Thoracic aorta (tissue), 2 donors: ENCODE data around the gene EMP2. TPM values are rescaled to one million over a fixed set of nuclear protein-coding genes. Genes with fewer than 3 reads are reported as not detected.

Experiments
- ATAC-seq: fragments of 150-250 bp; one replicate; pipeline ENCODE4 v1.8.0; 2017; ENCODE audit warnings: low read depth; ENCODE audit not compliant: insufficient number of reproducible peaks, low FRiP score
- DNase-seq: peaks from one replicate; pipeline ENCODE4 v3.0.0-alpha.2; 2020; ENCODE audit warnings: low spot score
- H3K27ac ChIP-seq, 2 donors: fragments of 200-600 bp; sonication (generic); 1 replicate in 1 of 2; 2 replicates in 1 of 2; pipeline ENCODE4 v1.5.1; 2016; ENCODE audit warnings: mild to moderate bottlenecking in 2 of 2, moderate library complexity in 2 of 2
- H3K27me3 ChIP-seq: fragments of 200-600 bp; sonication (generic); replicated peaks from 2 replicates; pipeline ENCODE4 v1.6.0; 2016; ENCODE audit warnings: mild to moderate bottlenecking; ENCODE audit not compliant: insufficient read depth
- H3K36me3 ChIP-seq: fragments of 200-600 bp; sonication (generic); one replicate; pipeline ENCODE4 v1.5.1; 2016
- H3K4me1 ChIP-seq, 2 donors: fragments of 200-600 bp; sonication (generic); 1 replicate in 1 of 2; 2 replicates in 1 of 2; pipeline versions ENCODE4 v1.5.1 to v1.6.0; 2016; ENCODE audit warnings: low read depth in 2 of 2, mild to moderate bottlenecking in 1 of 2; ENCODE audit not compliant: control insufficient read depth in 1 of 2
- H3K4me3 ChIP-seq: fragments of 200-600 bp; sonication (generic); 2 replicates; pipeline ENCODE4 v1.5.1; 2016; ENCODE audit warnings: mild to moderate bottlenecking
- H3K9me3 ChIP-seq: fragments of 200-600 bp; sonication (generic); 2 replicates; pipeline ENCODE4 v1.5.1; 2016
- CTCF ChIP-seq: fragments of 200-600 bp; sonication (generic); IDR thresholded peaks from one replicate; pipeline ENCODE4 v1.5.1; 2019; ENCODE audit warnings: antibody characterized with exemption
- total RNA-seq, 2 donors: library from RNA; depleted of rRNA; stranded (reverse); fragments of >200 nt; gene quantifications; one replicate each; pipeline versions ENCODE4 v1.1.0 to v1.2.3, GENCODE V29; 2016

The EMP2 gene
- total RNA-seq, 2 donors from 2014 or later = 84.7 to 110 TPM

DNA sequence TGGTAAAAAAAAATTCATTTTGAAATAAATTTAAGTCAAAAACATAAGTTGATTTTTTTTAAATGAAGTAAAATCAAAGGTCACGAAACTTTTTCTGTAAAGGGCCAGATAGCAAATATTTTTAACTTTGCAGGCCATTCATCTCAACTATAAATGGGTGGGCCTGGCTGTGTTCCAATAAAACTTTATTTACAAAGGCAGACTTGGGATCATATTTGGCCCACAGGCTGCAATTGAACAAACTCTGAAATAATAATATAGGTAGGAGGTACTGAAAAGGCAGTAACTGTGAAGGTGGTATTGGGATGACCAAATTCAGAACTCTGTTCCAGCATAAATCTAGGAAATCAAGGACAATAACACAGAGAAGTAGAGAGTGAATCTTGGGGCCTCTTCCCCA, 12.2 kb upstream of the EMP2 start:
- TF ChIP-seq CTCF = no peak
- ATAC-seq = no peak
- no peak for DNase-seq

DNA sequence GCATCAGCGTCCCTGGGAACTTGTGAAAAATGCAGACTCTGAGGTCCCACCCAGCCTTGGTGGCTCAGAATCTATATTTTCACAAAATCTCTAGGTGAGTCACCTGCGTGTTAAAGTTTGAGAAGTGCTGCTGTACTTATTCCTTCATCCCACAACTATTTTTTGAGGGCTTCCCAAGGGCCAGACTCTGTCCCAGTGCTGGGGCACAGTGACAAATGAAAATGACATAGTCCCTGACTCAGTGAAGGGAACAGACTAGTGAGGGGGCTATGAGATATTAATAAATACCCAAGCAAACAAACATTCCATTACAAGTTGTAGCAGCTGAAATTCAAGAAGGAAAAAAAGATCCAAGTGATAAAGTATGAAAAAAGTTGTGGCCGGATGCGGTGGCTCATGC, 9.9 kb upstream of the EMP2 start:
- Histone ChIP-seq H3K27me3 (no peaks in the 10 kb centered on the region), H3K4me1 (no peaks in the 10 kb centered on the region), H3K27ac (no peak overlapping the region), H3K36me3 (no peaks in the 10 kb centered on the region), H3K9me3 (no peaks in the 10 kb centered on the region), H3K4me3 (no peak overlapping the region)
- no peak for DNase-seq
- TF ChIP-seq CTCF = no peak
- no peak for ATAC-seq

More for the DNA sequence above, 12.2 kb upstream of the EMP2 start:
- Histone ChIP-seq H3K36me3 (no peaks in the 10 kb centered on the region), H3K4me3 (no peak overlapping the region), H3K4me1 (no peaks in the 10 kb centered on the region), H3K27me3 (no peaks in the 10 kb centered on the region), H3K9me3 (no peaks in the 10 kb centered on the region), H3K27ac (no peak overlapping the region)

DNA sequence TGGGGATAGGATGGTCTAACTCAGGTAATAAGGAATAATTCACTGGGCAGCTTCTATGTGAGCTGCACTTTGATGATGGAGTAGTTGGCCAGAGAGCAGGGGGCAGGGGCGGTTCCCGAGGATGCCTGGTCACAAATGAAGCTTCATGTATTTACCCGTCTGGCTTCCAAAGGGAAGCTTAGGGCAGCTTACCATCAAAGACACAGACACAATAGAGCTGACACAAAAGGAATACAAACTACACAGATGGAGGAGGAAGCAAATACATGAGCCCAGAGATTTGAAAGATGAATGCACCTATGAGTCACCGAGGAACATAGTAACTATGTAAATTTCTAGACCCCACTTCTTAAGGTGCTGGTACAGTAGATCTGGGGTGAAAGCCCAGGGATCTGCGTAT, 8.7 kb upstream of the EMP2 start:
- Histone ChIP-seq H3K4me1 (no peaks in the 10 kb centered on the region), H3K36me3 (no peaks in the 10 kb centered on the region), H3K27me3 (no peaks in the 10 kb centered on the region), H3K4me3 (no peak overlapping the region), H3K27ac (no peak overlapping the region), H3K9me3 (no peaks in the 10 kb centered on the region)
- TF ChIP-seq CTCF = no peak
- DNase-seq (no peak), ATAC-seq (no peak)

DNA sequence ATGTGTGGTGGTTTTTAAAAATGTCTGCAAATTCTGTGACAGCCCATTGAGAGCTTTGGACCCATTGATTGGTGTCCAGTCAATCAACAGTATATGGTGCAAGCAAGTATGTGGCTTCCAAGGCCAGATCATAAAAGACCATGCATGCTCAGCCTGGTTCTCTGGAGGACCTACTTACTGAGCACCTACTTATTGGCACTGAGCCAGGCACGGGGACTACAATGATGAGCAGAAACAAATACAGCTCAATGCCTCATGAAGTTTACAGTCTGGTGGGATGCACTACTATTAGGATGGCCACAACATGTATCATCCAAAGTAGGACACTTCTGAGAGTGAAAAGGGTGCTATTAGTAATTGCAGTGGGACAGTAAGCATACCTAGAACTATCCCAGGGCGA, 7.2 kb upstream of the EMP2 start:
- ATAC-seq (no peak), DNase-seq (no peak)
- Histone ChIP-seq H3K9me3 (no peaks in the 10 kb centered on the region), H3K27ac (no peak overlapping the region), H3K27me3 (no peaks in the 10 kb centered on the region), H3K36me3 (no peaks in the 10 kb centered on the region), H3K4me1 (no peaks in the 10 kb centered on the region), H3K4me3 (no peak overlapping the region)
- no peak for TF ChIP-seq CTCF

DNA sequence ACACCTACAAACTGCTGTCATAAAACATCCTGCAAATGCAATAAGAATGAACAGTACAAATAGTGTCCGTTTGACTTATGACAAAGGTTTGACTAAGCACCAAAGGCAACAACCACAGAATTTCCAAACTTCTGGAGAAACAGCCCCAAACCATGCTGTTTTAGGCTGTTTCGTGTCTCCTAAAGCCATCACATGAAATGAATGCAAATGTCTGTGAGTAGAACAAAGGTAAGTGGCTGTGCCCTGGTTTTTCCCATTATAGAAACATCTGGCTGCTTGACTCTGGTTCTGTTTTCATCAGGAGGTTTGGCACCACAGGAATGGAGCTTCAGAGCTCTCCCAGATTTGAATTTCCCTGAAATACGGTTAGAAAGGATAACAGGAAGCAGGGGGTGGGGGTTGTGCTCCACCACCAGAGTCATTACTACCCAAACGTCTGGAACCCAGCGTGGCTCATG, 4.6 kb upstream of the EMP2 start:
- no peak for TF ChIP-seq CTCF
- ATAC-seq (no peak), DNase-seq (no peak)
- H3K4me3 ChIP-seq = no peak overlapping the region
- H3K27me3 ChIP-seq = no peaks in the 10 kb centered on the region
- H3K27ac ChIP-seq = no peak overlapping the region
- H3K4me1 ChIP-seq = peaks cover 2 to 8% of the 10 kb centered on the region in 2 donors
- no peaks in the 10 kb centered on the region for H3K36me3 ChIP-seq
- no peaks in the 10 kb centered on the region for H3K9me3 ChIP-seq
